Muscle layer of duodenum (tissue), 2 donors: Measurements from ENCODE around the gene CAND1.

Experiments used
- H3K27ac ChIP-seq: one replicate; pipeline ENCODE4 v1.7.0; 2013; ENCODE audit warnings: mild to moderate bottlenecking, low read length
- H3K27me3 ChIP-seq: one replicate; pipeline ENCODE4 v1.7.0; 2013; ENCODE audit warnings: low read depth, mild to moderate bottlenecking, control low read depth, low read length
- H3K36me3 ChIP-seq, 2 donors: one replicate each; pipeline ENCODE4 v1.7.0; 2013; ENCODE audit warnings: low read length in 2 of 2, control low read depth in 1 of 2, mild to moderate bottlenecking in 1 of 2; ENCODE audit not compliant: insufficient read depth in 2 of 2, control insufficient read depth in 1 of 2
- H3K4me1 ChIP-seq, 2 donors: one replicate each; pipeline ENCODE4 v1.7.0; 2013; ENCODE audit warnings: low read length in 2 of 2, mild to moderate bottlenecking in 2 of 2, control low read depth in 1 of 2, moderate library complexity in 1 of 2; ENCODE audit not compliant: insufficient read depth in 2 of 2, control insufficient read depth in 1 of 2
- H3K4me3 ChIP-seq, 2 donors: one replicate each; pipeline ENCODE4 v1.7.0; 2013; ENCODE audit warnings: low read length in 2 of 2, low read depth in 1 of 2, mild to moderate bottlenecking in 1 of 2
- H3K9me3 ChIP-seq, 2 donors: one replicate each; pipeline ENCODE4 v1.7.0; 2013; ENCODE audit warnings: low read length in 2 of 2, control low read depth in 1 of 2, mild to moderate bottlenecking in 1 of 2; ENCODE audit not compliant: control insufficient read depth in 1 of 2
- donor health status: healthy.

Gene CAND1

GRCh38 chr12:67268896-67269632 is at the start of gene CAND1:
Gene CAND1, plus strand, starts transcription at chr12:67269358. Its CDS starts 360 bp downstream, at chr12:67269718.
- Histone ChIP-seq H3K27me3 (no peaks in the 10 kb centered on the region), H3K4me3 (peak within 1 kb of the TSS; percentile 96), H3K4me1 (peaks cover 18 to 27% of the 10 kb centered on the region in 2 donors), H3K9me3 (no peaks in the 10 kb centered on the region), H3K27ac (peak within 1 kb of the TSS; percentile 98), H3K36me3 (peaks cover 0 to 19% of the 10 kb centered on the region in 2 donors)

GRCh38 chr12:67220065-67220464 is 49.1 kb upstream of the CAND1 start:
- Histone ChIP-seq H3K36me3 (no peaks in the 10 kb centered on the region), H3K27ac (no peak overlapping the region), H3K4me3 (no peak overlapping the region), H3K27me3 (no peaks in the 10 kb centered on the region), H3K9me3 (no peaks in the 10 kb centered on the region), H3K4me1 (no peaks in the 10 kb centered on the region)

GRCh38 chr12:67222302-67222701 is 46.9 kb upstream of the CAND1 start:
- Histone ChIP-seq H3K4me3 (no peak overlapping the region), H3K27me3 (no peaks in the 10 kb centered on the region), H3K36me3 (no peaks in the 10 kb centered on the region), H3K9me3 (no peaks in the 10 kb centered on the region), H3K27ac (no peak overlapping the region), H3K4me1 (no peaks in the 10 kb centered on the region)

- Histone ChIP-seq H3K4me1 (no peaks in the 10 kb centered on the region), H3K36me3 (no peaks in the 10 kb centered on the region), H3K27me3 (no peaks in the 10 kb centered on the region), H3K27ac (no peak overlapping the region), H3K9me3 (no peaks in the 10 kb centered on the region), H3K4me3 (no peak overlapping the region)
Measured at GRCh38 chr12:67223225-67223624, 45.9 kb upstream of the CAND1 start.

GRCh38 chr12:67237231-67237630 is 31.9 kb upstream of the CAND1 start:
- Histone ChIP-seq H3K9me3 (peaks cover 0 to 3% of the 10 kb centered on the region in 2 donors), H3K27me3 (no peaks in the 10 kb centered on the region), H3K4me1 (peaks cover 0 to 6% of the 10 kb centered on the region in 2 donors), H3K4me3 (no peak overlapping the region), H3K27ac (no peak overlapping the region), H3K36me3 (no peaks in the 10 kb centered on the region)

GRCh38 chr12:67239061-67239460 is 30.1 kb upstream of the CAND1 start:
- peaks cover 0 to 3% of the 10 kb centered on the region in 2 donors for H3K9me3 ChIP-seq

GRCh38 chr12:67241482-67241881 is 27.7 kb upstream of the CAND1 start:
- H3K4me3 ChIP-seq: no peak overlapping the region
- peaks cover 0 to 5% of the 10 kb centered on the region in 2 donors for H3K4me1 ChIP-seq
- H3K27me3 ChIP-seq: no peaks in the 10 kb centered on the region
- no peaks in the 10 kb centered on the region for H3K9me3 ChIP-seq
- H3K27ac ChIP-seq: no peak overlapping the region
- H3K36me3 ChIP-seq: no peaks in the 10 kb centered on the region

More at GRCh38 chr12:67239061-67239460, 30.1 kb upstream of the CAND1 start:
- Histone ChIP-seq H3K27ac (no peak overlapping the region), H3K4me3 (no peak overlapping the region), H3K27me3 (no peaks in the 10 kb centered on the region), H3K36me3 (no peaks in the 10 kb centered on the region), H3K4me1 (peaks cover 0 to 5% of the 10 kb centered on the region in 2 donors)

- Histone ChIP-seq H3K36me3 (no peaks in the 10 kb centered on the region), H3K4me3 (no peak overlapping the region), H3K9me3 (no peaks in the 10 kb centered on the region), H3K4me1 (peaks cover 0 to 5% of the 10 kb centered on the region in 2 donors), H3K27ac (no peak overlapping the region), H3K27me3 (no peaks in the 10 kb centered on the region)
Measured at GRCh38 chr12:67243260-67243659, 25.9 kb upstream of the CAND1 start.

GRCh38 chr12:67245571-67245970 is 23.6 kb upstream of the CAND1 start:
- H3K36me3 ChIP-seq: no peaks in the 10 kb centered on the region

GRCh38 chr12:67251012-67251411 is 18.1 kb upstream of the CAND1 start:
- H3K27ac ChIP-seq: no peak overlapping the region
- no peaks in the 10 kb centered on the region for H3K4me1 ChIP-seq
- H3K9me3 ChIP-seq: no peaks in the 10 kb centered on the region
- H3K4me3 ChIP-seq: no peak overlapping the region
- no peaks in the 10 kb centered on the region for H3K36me3 ChIP-seq
- no peaks in the 10 kb centered on the region for H3K27me3 ChIP-seq

More at GRCh38 chr12:67245571-67245970, 23.6 kb upstream of the CAND1 start:
- no peaks in the 10 kb centered on the region for H3K27me3 ChIP-seq
- H3K9me3 ChIP-seq: no peaks in the 10 kb centered on the region
- H3K4me3 ChIP-seq: no peak overlapping the region
- H3K27ac ChIP-seq: no peak overlapping the region
- H3K4me1 ChIP-seq: no peaks in the 10 kb centered on the region

- no peaks in the 10 kb centered on the region for H3K9me3 ChIP-seq
- no peaks in the 10 kb centered on the region for H3K4me1 ChIP-seq
- H3K36me3 ChIP-seq: no peaks in the 10 kb centered on the region
- no peak overlapping the region for H3K27ac ChIP-seq
- no peaks in the 10 kb centered on the region for H3K27me3 ChIP-seq
- H3K4me3 ChIP-seq: no peak overlapping the region
Measured at GRCh38 chr12:67254372-67255026, 14.7 kb upstream of the CAND1 start.
